A549 (cell line): ENCODE results near the gene PXYLP1. TPM values are rescaled to one million over a fixed set of nuclear protein-coding genes. Genes with fewer than 3 reads are reported as not detected.
A peak's percentile ranks its signal among the peaks of the same experiment; 100 is the strongest.

Experiments
- CBX2 ChIP-seq: fragments of 200-600 bp; sonication (generic); IDR thresholded peaks from 2 replicates; pipeline ENCODE4 v1.6.1; 2016; ENCODE audit warnings: low read depth, mild to moderate bottlenecking, borderline replicate concordance
- CBX8 ChIP-seq: fragments of 200-600 bp; sonication (generic); IDR thresholded peaks from 2 replicates; pipeline ENCODE4 v1.6.1; 2016
- CHD2 ChIP-seq: fragments of 150-350 bp; IDR thresholded peaks from 2 replicates; pipeline ENCODE4 v1.6.1; 2014; ENCODE audit warnings: low read length; ENCODE audit not compliant: partially characterized antibody
- EHMT2 ChIP-seq: fragments of 200-600 bp; sonication (generic); IDR thresholded peaks from 2 replicates; pipeline ENCODE4 v1.6.1; 2016; ENCODE audit warnings: antibody characterized with exemption, low read depth, mild to moderate bottlenecking, moderate library complexity
- GATA3 ChIP-seq: IDR thresholded peaks from 2 replicates; pipeline ENCODE4 v1.6.1; 2012; ENCODE audit warnings: borderline replicate concordance
- HDAC2 ChIP-seq: fragments of 200-600 bp; sonication (generic); IDR thresholded peaks from 2 replicates; pipeline ENCODE4 v1.6.1; 2016
- HOXB13 ChIP-seq: fragments of 250-450 bp; sonication (Bioruptor Pico); IDR thresholded peaks from 2 replicates; pipeline ENCODE4 v1.5.0; 2020; ENCODE audit warnings: low read depth, mild to moderate bottlenecking, moderate library complexity
- MAFK ChIP-seq: fragments of 450-650 bp; IDR thresholded peaks from 2 replicates; pipeline ENCODE4 v1.6.1; 2014; ENCODE audit not compliant: partially characterized antibody
- MAZ ChIP-seq: fragments of 150-350 bp; IDR thresholded peaks from 2 replicates; pipeline ENCODE4 v1.6.1; 2014; ENCODE audit warnings: antibody characterized with exemption, low read depth, low read length, borderline replicate concordance
- PHF8 ChIP-seq: fragments of 200-600 bp; sonication (generic); IDR thresholded peaks from 2 replicates; pipeline ENCODE4 v1.6.1; 2016; ENCODE audit warnings: low read depth, mild to moderate bottlenecking, antibody characterized with exemption, moderate library complexity, borderline replicate concordance
- POLR2AphosphoS2 ChIP-seq: conservative IDR thresholded peaks from 2 replicates; pipeline ENCODE4 v1.6.1; 2012; ENCODE audit warnings: low read length, improper control_type of control experiment, inconsistent platforms
- RAD21 ChIP-seq, 2 experiments: fragments of >200 bp in 1 of 2; sonication (Bioruptor Twin) in 1 of 2; formaldehyde crosslinking in 1 of 2; IDR thresholded peaks in 1 of 2; conservative IDR thresholded peaks in 1 of 2; 2 replicates in 1 of 2; 3 replicates in 1 of 2; pipeline ENCODE4 v1.6.1; 2012 to 2018; ENCODE audit warnings: inconsistent platforms in 1 of 2
- RARB ChIP-seq: fragments of 250-450 bp; sonication (Bioruptor Pico); IDR thresholded peaks from 2 replicates; pipeline ENCODE4 v1.8.0; 2021; ENCODE audit warnings: mild to moderate bottlenecking, moderate library complexity
- RFX5 ChIP-seq: fragments of 450-650 bp; IDR thresholded peaks from 2 replicates; pipeline ENCODE4 v1.7.1; 2014; ENCODE audit warnings: antibody characterized with exemption, mild to moderate bottlenecking, moderate library complexity
- RNF2 ChIP-seq: fragments of 200-600 bp; sonication (generic); IDR thresholded peaks from 2 replicates; pipeline ENCODE4 v1.6.1; 2016; ENCODE audit warnings: low read depth, mild to moderate bottlenecking, antibody characterized with exemption, moderate library complexity, borderline replicate concordance
- SMC3 ChIP-seq: fragments of >200 bp; sonication (Bioruptor Twin); formaldehyde crosslinking; IDR thresholded peaks from 3 replicates; pipeline ENCODE4 v1.6.1; 2018; ENCODE audit warnings: inconsistent platforms
- ZNF302 ChIP-seq: fragments of 250-450 bp; sonication (Bioruptor Pico); IDR thresholded peaks from 2 replicates; pipeline ENCODE4 v1.9.0; 2021; ENCODE audit warnings: inconsistent platforms, mild to moderate bottlenecking, moderate library complexity
- ZSCAN20 ChIP-seq: fragments of 250-450 bp; sonication (Bioruptor Pico); IDR thresholded peaks from 2 replicates; pipeline ENCODE4 v1.8.0; 2022; ENCODE audit warnings: mild to moderate bottlenecking, moderate library complexity
- polyA plus RNA-seq, 4 experiments: library from polyadenylated mRNA; depleted of rRNA in 3 of 4; stranded (reverse); fragments of >200 nt; fragmentation: RNase III in 1 of 4; extraction: RNeasy Plus Mini Kit Qiagen cat#74134 plus additional on column Dnase treatment in 1 of 4; gene quantifications; 2 replicates in 3 of 4; 3 replicates in 1 of 4; pipeline ENCODE4 v1.2.3, GENCODE V29; 2011 to 2017
- TF ChIP-seq, protein P1 (sequence below): fragments of >200 bp; sonication (Bioruptor Twin); formaldehyde crosslinking; IDR thresholded peaks from 2 replicates; pipeline ENCODE4 v1.6.1; 2016
- TF ChIP-seq, protein P2 (sequence below): fragments of 250-450 bp; sonication (Bioruptor Pico); IDR thresholded peaks from 2 replicates; pipeline ENCODE4 v1.5.0; 2020; ENCODE audit warnings: low read depth, mild to moderate bottlenecking, moderate library complexity
- TF ChIP-seq, protein P3 (sequence below): IDR thresholded peaks from 2 replicates; pipeline ENCODE4 v1.6.1; 2012
- TF ChIP-seq, protein P4 (sequence below): fragments of >200 bp; sonication (Bioruptor Twin); formaldehyde crosslinking; IDR thresholded peaks from 3 replicates; pipeline ENCODE4 v1.5.1; 2016
- TF ChIP-seq, protein P5 (sequence below): fragments of >200 bp; sonication (Bioruptor Twin); formaldehyde crosslinking; IDR thresholded peaks from 3 replicates; pipeline ENCODE4 v1.6.1; 2016
- TF ChIP-seq, protein P6 (sequence below): fragments of 450-650 bp; IDR thresholded peaks from 2 replicates; pipeline ENCODE4 v1.6.1; 2014; ENCODE audit warnings: antibody characterized with exemption

Gene PXYLP1
- polyA plus RNA-seq, 2 of the 4 experiments (the other 2 are of a cell fraction): 8.0 to 11.7 TPM

DNA sequence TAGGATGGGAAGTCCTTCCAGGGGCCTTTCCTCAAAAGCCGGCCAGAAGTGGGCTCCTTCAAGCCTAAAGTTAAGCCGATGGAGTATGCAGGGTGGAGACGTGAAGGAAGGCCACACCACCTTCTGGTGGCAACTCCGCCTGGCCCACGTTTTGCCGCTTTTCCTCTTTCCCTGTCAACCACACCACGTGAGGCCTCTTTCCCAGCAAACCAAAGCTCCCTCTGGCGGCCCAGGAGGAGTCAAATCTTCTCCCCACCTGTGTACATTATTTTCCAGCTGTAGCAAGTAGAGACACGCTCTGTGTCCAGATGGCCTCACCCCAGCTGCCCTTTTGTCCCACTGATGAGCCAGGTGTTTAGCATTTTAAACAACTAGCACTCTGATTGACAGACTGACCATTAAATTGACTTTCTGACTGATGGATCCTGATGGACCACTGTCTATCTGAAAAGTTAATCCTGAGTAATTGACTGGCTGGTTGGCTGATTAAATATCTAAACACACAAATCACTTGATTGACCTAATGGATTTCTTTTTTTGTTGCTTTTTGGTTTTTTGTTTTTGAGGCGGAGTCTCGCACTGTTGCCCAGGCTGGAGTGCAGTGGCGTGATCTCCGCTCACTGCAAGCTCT lies 77.1 kb downstream of the PXYLP1 start (continued):
- TF ChIP-seq, protein P1, sequence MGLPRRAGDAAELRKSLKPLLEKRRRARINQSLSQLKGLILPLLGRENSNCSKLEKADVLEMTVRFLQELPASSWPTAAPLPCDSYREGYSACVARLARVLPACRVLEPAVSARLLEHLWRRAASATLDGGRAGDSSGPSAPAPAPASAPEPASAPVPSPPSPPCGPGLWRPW: no peak
- TF ChIP-seq HDAC2 (no peak), POLR2AphosphoS2 (no peak), SMC3 (peak; percentile 49; the same call in 2 of the 3 replicates), ZSCAN20 (CRISPR knock-in tag) (no peak), RAD21 (conservative IDR thresholded peaks at IDR 0.05 in 1 of 2, IDR thresholded peaks at IDR 0.05 in 1 of 2) (peak; percentile 40 to 44; a peak in 3 of 5 replicates), EHMT2 (no peak), CHD2 (no peak), RARB (CRISPR knock-in tag) (no peak), GATA3 (no peak), HOXB13 (CRISPR knock-in tag) (peak; percentile 72), CBX2 (no peak), ZNF302 (CRISPR knock-in tag) (no peak), PHF8 (no peak), RFX5 (no peak), CBX8 (no peak), RNF2 (no peak), MAZ (no peak), MAFK (no peak)
- TF ChIP-seq, protein P2, sequence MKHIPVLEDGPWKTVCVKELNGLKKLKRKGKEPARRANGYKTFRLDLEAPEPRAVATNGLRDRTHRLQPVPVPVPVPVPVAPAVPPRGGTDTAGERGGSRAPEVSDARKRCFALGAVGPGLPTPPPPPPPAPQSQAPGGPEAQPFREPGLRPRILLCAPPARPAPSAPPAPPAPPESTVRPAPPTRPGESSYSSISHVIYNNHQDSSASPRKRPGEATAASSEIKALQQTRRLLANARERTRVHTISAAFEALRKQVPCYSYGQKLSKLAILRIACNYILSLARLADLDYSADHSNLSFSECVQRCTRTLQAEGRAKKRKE (CRISPR knock-in tag): no peak
- TF ChIP-seq, protein P3, sequence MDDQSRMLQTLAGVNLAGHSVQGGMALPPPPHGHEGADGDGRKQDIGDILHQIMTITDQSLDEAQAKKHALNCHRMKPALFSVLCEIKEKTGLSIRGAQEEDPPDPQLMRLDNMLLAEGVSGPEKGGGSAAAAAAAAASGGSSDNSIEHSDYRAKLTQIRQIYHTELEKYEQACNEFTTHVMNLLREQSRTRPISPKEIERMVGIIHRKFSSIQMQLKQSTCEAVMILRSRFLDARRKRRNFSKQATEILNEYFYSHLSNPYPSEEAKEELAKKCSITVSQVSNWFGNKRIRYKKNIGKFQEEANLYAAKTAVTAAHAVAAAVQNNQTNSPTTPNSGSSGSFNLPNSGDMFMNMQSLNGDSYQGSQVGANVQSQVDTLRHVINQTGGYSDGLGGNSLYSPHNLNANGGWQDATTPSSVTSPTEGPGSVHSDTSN: no peak
- TF ChIP-seq, protein P4, sequence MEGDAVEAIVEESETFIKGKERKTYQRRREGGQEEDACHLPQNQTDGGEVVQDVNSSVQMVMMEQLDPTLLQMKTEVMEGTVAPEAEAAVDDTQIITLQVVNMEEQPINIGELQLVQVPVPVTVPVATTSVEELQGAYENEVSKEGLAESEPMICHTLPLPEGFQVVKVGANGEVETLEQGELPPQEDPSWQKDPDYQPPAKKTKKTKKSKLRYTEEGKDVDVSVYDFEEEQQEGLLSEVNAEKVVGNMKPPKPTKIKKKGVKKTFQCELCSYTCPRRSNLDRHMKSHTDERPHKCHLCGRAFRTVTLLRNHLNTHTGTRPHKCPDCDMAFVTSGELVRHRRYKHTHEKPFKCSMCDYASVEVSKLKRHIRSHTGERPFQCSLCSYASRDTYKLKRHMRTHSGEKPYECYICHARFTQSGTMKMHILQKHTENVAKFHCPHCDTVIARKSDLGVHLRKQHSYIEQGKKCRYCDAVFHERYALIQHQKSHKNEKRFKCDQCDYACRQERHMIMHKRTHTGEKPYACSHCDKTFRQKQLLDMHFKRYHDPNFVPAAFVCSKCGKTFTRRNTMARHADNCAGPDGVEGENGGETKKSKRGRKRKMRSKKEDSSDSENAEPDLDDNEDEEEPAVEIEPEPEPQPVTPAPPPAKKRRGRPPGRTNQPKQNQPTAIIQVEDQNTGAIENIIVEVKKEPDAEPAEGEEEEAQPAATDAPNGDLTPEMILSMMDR: peak; percentile 38; the same call in 2 of the 3 replicates
- TF ChIP-seq, protein P5, sequence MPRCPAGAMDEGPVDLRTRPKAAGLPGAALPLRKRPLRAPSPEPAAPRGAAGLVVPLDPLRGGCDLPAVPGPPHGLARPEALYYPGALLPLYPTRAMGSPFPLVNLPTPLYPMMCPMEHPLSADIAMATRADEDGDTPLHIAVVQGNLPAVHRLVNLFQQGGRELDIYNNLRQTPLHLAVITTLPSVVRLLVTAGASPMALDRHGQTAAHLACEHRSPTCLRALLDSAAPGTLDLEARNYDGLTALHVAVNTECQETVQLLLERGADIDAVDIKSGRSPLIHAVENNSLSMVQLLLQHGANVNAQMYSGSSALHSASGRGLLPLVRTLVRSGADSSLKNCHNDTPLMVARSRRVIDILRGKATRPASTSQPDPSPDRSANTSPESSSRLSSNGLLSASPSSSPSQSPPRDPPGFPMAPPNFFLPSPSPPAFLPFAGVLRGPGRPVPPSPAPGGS: no peak
- TF ChIP-seq, protein P6, sequence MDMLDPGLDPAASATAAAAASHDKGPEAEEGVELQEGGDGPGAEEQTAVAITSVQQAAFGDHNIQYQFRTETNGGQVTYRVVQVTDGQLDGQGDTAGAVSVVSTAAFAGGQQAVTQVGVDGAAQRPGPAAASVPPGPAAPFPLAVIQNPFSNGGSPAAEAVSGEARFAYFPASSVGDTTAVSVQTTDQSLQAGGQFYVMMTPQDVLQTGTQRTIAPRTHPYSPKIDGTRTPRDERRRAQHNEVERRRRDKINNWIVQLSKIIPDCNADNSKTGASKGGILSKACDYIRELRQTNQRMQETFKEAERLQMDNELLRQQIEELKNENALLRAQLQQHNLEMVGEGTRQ: peak; percentile 80
